SK-N-SH treated with all-trans-retinoic acid at 6 μM for 48 hours (cell line): ENCODE results near the gene SH3RF1.

ENCODE experiments used
- CSRNP3 ChIP-seq: fragments of 250-450 bp; sonication (Bioruptor Pico); IDR thresholded peaks from 2 replicates; pipeline ENCODE4 v1.5.1; 2021; ENCODE audit warnings: mild to moderate bottlenecking, moderate library complexity
- ESRRG ChIP-seq: fragments of 250-450 bp; sonication (Bioruptor Pico); IDR thresholded peaks from 2 replicates; pipeline ENCODE4 v1.6.1; 2021; ENCODE audit warnings: mild to moderate bottlenecking
- ISL1 ChIP-seq: fragments of 250-450 bp; sonication (Bioruptor Pico); IDR thresholded peaks from 2 replicates; pipeline ENCODE4 v2.1.2; 2022; ENCODE audit warnings: mild to moderate bottlenecking, moderate library complexity
- PATZ1 ChIP-seq: fragments of 250-450 bp; sonication (Bioruptor Pico); IDR thresholded peaks from 2 replicates; pipeline ENCODE4 v1.8.0; 2020; ENCODE audit warnings: mild to moderate bottlenecking, moderate library complexity, borderline replicate concordance
- RARB ChIP-seq: fragments of 250-450 bp; sonication (Bioruptor Pico); IDR thresholded peaks from 2 replicates; pipeline ENCODE4 v1.8.0; 2021; ENCODE audit warnings: mild to moderate bottlenecking, moderate library complexity
- TCF4 ChIP-seq: fragments of 250-450 bp; sonication (Bioruptor Pico); IDR thresholded peaks from 2 replicates; pipeline ENCODE4 v1.8.0; 2021; ENCODE audit warnings: mild to moderate bottlenecking, moderate library complexity, borderline replicate concordance
- ZNF565 ChIP-seq: fragments of 450-650 bp; formaldehyde crosslinking; conservative IDR thresholded peaks from 2 replicates; pipeline ENCODE4 v1.5.0; 2020; ENCODE audit warnings: low read depth, mild to moderate bottlenecking, moderate library complexity
- ZNF8 ChIP-seq: fragments of 450-650 bp; formaldehyde crosslinking; IDR thresholded peaks from 2 replicates; pipeline ENCODE4 v1.5.0; 2020; ENCODE audit warnings: mild to moderate bottlenecking, moderate library complexity

GRCh38 chr4:169248645-169249044, 22.1 kb downstream of the SH3RF1 start:
- no peak for TF ChIP-seq ESRRG (CRISPR knock-in tag)
- TF ChIP-seq RARB (CRISPR knock-in tag), result no peak
- no peak for TF ChIP-seq CSRNP3 (CRISPR knock-in tag)
- TF ChIP-seq TCF4 (CRISPR knock-in tag), result no peak
- no peak for TF ChIP-seq ISL1 (CRISPR knock-in tag)
- TF ChIP-seq PATZ1 (CRISPR knock-in tag), result no peak
- TF ChIP-seq ZNF8 (CRISPR knock-in tag), result no peak
- no peak for TF ChIP-seq ZNF565 (CRISPR knock-in tag)
